ENCODE measurements around the gene CASP9.

- TF ChIP-seq EZH2 (IDR thresholded peaks at IDR 0.05) (no peak), POLR2AphosphoS5 (IDR thresholded peaks at IDR 0.05; ENCODE audit: borderline replicate concordance, low read depth, low read length) (no peak)
Observed at GRCh38 chr1:15477646-15478212, 46.3 kb downstream of the CASP9 start.
